Measurements from ENCODE around the gene PDLIM3.

- TF ChIP-seq GATA3 (IDR thresholded peaks at IDR 0.05; ENCODE audit: low read depth, low read length), result no peak
- no peak for TF ChIP-seq GATA2 (IDR thresholded peaks at IDR 0.05; ENCODE audit: low read depth, low read length)
These were observed 3.0 kb downstream of the PDLIM3 start for GRCh38 chr4:185532293-185532692.
